HepG2 (cell line): ENCODE data around the gene MST1. TPM values are rescaled to one million over a fixed set of nuclear protein-coding genes. Genes with fewer than 3 reads are reported as not detected.

Experiments used
- AGO2 ChIP-seq: fragments of 200-400 bp; formaldehyde crosslinking; optimal IDR thresholded peaks from 2 replicates; pipeline ENCODE3; 2017; ENCODE audit warnings: mild to moderate bottlenecking, low read depth, low read length, moderate library complexity
- CBX1 ChIP-seq: IDR thresholded peaks from one replicate; pipeline ENCODE4 v1.6.1; 2016; ENCODE audit warnings: antibody characterized with exemption, low read depth
- HMGA1 ChIP-seq: sonication (generic); formaldehyde crosslinking; conservative IDR thresholded peaks from 2 replicates; pipeline ENCODE4 v1.4.0; 2020; ENCODE audit warnings: missing genetic modification reagents
- KDM2A ChIP-seq: sonication (generic); formaldehyde crosslinking; IDR thresholded peaks from 2 replicates; pipeline ENCODE4 v1.4.0; 2020; ENCODE audit warnings: low read depth, missing genetic modification reagents, borderline replicate concordance
- MEF2D ChIP-seq: sonication (generic); formaldehyde crosslinking; IDR thresholded peaks from 2 replicates; pipeline ENCODE4 v1.5.1; 2020; ENCODE audit warnings: mild to moderate bottlenecking, missing genetic modification reagents
- RNF219 ChIP-seq: sonication (generic); formaldehyde crosslinking; IDR thresholded peaks from 2 replicates; pipeline ENCODE4 v1.5.0; 2020; ENCODE audit warnings: mild to moderate bottlenecking, missing genetic modification reagents
- SIN3B ChIP-seq: fragments of 150-350 bp; IDR thresholded peaks from 2 replicates; pipeline ENCODE4 v1.6.1; 2014; ENCODE audit warnings: low read length
- SMARCE1 ChIP-seq: fragments of 450-650 bp; IDR thresholded peaks from 2 replicates; pipeline ENCODE4 v1.6.1; 2017; ENCODE audit warnings: borderline replicate concordance
- ZHX2 ChIP-seq, 2 experiments: sonication (generic) in 1 of 2; formaldehyde crosslinking in 1 of 2; IDR thresholded peaks; 2 replicates each; pipeline versions ENCODE4 v1.6.1 to v1.9.0; 2014 to 2022; ENCODE audit warnings: antibody characterized with exemption in 1 of 2, borderline replicate concordance in 1 of 2, inconsistent platforms in 1 of 2, low read depth in 1 of 2, missing genetic modification reagents in 1 of 2
- ZNF10 ChIP-seq: sonication (generic); formaldehyde crosslinking; IDR thresholded peaks from 2 replicates; pipeline ENCODE4 v1.4.0; 2020; ENCODE audit warnings: mild to moderate bottlenecking, low read depth, missing genetic modification reagents, borderline replicate concordance
- ZNF367 ChIP-seq: sonication (generic); formaldehyde crosslinking; IDR thresholded peaks from 2 replicates; pipeline ENCODE4 v1.4.0; 2020; ENCODE audit warnings: missing genetic modification reagents, borderline replicate concordance
- ZNF547 ChIP-seq: sonication (generic); formaldehyde crosslinking; IDR thresholded peaks from 2 replicates; pipeline ENCODE4 v1.5.1; 2020; ENCODE audit warnings: mild to moderate bottlenecking, missing genetic modification reagents
- ZNF549 ChIP-seq: sonication (generic); formaldehyde crosslinking; IDR thresholded peaks from 2 replicates; pipeline ENCODE4 v1.5.0; 2020; ENCODE audit warnings: missing genetic modification reagents
- polyA plus RNA-seq, 8 experiments: library from polyadenylated mRNA; depleted of rRNA in 3 of 8; stranded (reverse) in 7 of 8; unstranded in 1 of 8; fragments of >200 nt; fragmentation: Illumina TruSeq in 4 of 8; extraction: Trizol in 4 of 8; gene quantifications; 2 replicates each; pipeline versions ENCODE4 v1.2.1 to v1.2.3, GENCODE V29; 2011 to 2016; ENCODE audit warnings: low read depth in 4 of 8, missing spikeins in 1 of 8, mixed read lengths in 1 of 8; ENCODE audit not compliant: insufficient read depth in 1 of 8
- total RNA-seq, 5 experiments: library from RNA; depleted of rRNA; stranded (reverse); fragments of >200 nt; fragmentation: Illumina TruSeq; extraction: Trizol; gene quantifications; 2 replicates each; pipeline ENCODE4 v1.2.3, GENCODE V29; 2016; ENCODE audit warnings: low read depth in 1 of 5
- TF ChIP-seq, protein P1 (sequence below): sonication (generic); formaldehyde crosslinking; IDR thresholded peaks from 2 replicates; pipeline ENCODE4 v1.9.0; 2021; ENCODE audit warnings: missing genetic modification reagents, borderline replicate concordance

MST1 gene
- total and polyA plus RNA-seq, 2 of the 13 experiments (the other 11 are each of a cell fraction or from before 2014, with no cell fraction given), result 189 to 452 TPM

GRCh38 chr3:49671291-49672288, 17.7 kb downstream of the MST1 start (continued):
- TF ChIP-seq ZNF367 (CRISPR knock-in tag) (no peak), KDM2A (peak; percentile 63; the same call in 1 of the 2 replicates), RNF219 (CRISPR knock-in tag) (no peak), ZNF549 (CRISPR knock-in tag) (no peak), ZNF10 (CRISPR knock-in tag) (no peak), MEF2D (CRISPR knock-in tag) (peak; percentile 37), ZNF547 (CRISPR knock-in tag) (no peak), SMARCE1 (no peak), ZHX2 (IDR thresholded peaks at IDR 0.05; ENCODE audit: low read depth) (no peak), ZHX2 (CRISPR knock-in tag; IDR thresholded peaks at IDR 0.05; ENCODE audit: borderline replicate concordance) (no peak), HMGA1 (CRISPR knock-in tag) (no peak), CBX1 (no peak), SIN3B (no peak), AGO2 (peak; percentile 47)
- TF ChIP-seq, protein P1, sequence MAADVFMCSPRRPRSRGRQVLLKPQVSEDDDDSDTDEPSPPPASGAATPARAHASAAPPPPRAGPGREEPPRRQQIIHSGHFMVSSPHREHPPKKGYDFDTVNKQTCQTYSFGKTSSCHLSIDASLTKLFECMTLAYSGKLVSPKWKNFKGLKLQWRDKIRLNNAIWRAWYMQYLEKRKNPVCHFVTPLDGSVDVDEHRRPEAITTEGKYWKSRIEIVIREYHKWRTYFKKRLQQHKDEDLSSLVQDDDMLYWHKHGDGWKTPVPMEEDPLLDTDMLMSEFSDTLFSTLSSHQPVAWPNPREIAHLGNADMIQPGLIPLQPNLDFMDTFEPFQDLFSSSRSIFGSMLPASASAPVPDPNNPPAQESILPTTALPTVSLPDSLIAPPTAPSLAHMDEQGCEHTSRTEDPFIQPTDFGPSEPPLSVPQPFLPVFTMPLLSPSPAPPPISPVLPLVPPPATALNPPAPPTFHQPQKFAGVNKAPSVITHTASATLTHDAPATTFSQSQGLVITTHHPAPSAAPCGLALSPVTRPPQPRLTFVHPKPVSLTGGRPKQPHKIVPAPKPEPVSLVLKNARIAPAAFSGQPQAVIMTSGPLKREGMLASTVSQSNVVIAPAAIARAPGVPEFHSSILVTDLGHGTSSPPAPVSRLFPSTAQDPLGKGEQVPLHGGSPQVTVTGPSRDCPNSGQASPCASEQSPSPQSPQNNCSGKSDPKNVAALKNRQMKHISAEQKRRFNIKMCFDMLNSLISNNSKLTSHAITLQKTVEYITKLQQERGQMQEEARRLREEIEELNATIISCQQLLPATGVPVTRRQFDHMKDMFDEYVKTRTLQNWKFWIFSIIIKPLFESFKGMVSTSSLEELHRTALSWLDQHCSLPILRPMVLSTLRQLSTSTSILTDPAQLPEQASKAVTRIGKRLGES (CRISPR knock-in tag), result no peak
